Transverse colon (tissue), 4 donors: ENCODE data around the gene PRKCE. TPM values are rescaled to one million over a fixed set of nuclear protein-coding genes. Genes with fewer than 3 reads are reported as not detected.

Source experiments
- DNase-seq: peaks from one replicate; pipeline ENCODE4 v3.0.0-alpha.2; 2019
- H3K27ac ChIP-seq, 4 donors: fragments of 200-600 bp; sonication (generic); 2 replicates each; pipeline ENCODE4 v1.5.1; 2016 to 2018; ENCODE audit warnings: inconsistent platforms in 4 of 4
- H3K27me3 ChIP-seq: fragments of 200-600 bp; sonication (generic); 2 replicates; pipeline ENCODE4 v1.5.1; 2017; ENCODE audit warnings: inconsistent platforms
- H3K36me3 ChIP-seq, 4 donors: fragments of 200-600 bp; sonication (generic); 2 replicates each; pipeline ENCODE4 v1.5.1; 2017 to 2019; ENCODE audit warnings: inconsistent platforms in 4 of 4
- H3K4me1 ChIP-seq, 4 donors: fragments of 200-600 bp; sonication (generic); 2 replicates each; pipeline ENCODE4 v1.5.1; 2017 to 2020; ENCODE audit warnings: inconsistent platforms in 4 of 4
- H3K4me3 ChIP-seq, 4 donors: fragments of 200-600 bp; sonication (generic); 1 replicate in 1 of 4; 2 replicates in 3 of 4; pipeline versions ENCODE4 v1.5.1 to v1.6.1; 2017 to 2019; ENCODE audit warnings: inconsistent platforms in 4 of 4
- H3K9me3 ChIP-seq, 2 donors: fragments of 200-600 bp; sonication (generic); 2 replicates each; pipeline ENCODE4 v1.5.1; 2017 to 2019; ENCODE audit warnings: inconsistent platforms in 2 of 2
- EP300 ChIP-seq: sonication (generic); formaldehyde crosslinking; IDR thresholded peaks from one replicate; pipeline ENCODE4 v1.6.1; 2017; ENCODE audit warnings: antibody characterized with exemption, low read depth
- POLR2A ChIP-seq: fragments of 450-650 bp; IDR thresholded peaks from one replicate; pipeline ENCODE4 v1.6.1; 2016; ENCODE audit warnings: antibody characterized with exemption, mild to moderate bottlenecking, moderate library complexity
- POLR2AphosphoS5 ChIP-seq, 3 donors: sonication (generic); formaldehyde crosslinking; IDR thresholded peaks; one replicate each; pipeline ENCODE4 v1.6.1; 2016; ENCODE audit warnings: antibody characterized with exemption in 3 of 3
- WGBS, 2 donors: methylation state at CpG; one replicate each; pipeline ENCODE4 v1.1.5; 2018; ENCODE audit warnings: low coverage in 1 of 2; 5-methylcytosine and 5-hydroxymethylcytosine counted together
- in situ Hi-C, 4 donors: fragments of 200-750 bp; cut with MboI; loops; one replicate each; pipeline versions ENCODE4 v1.15.0 to v1.15.1; 2017; ENCODE audit warnings: low sequenced_read_pairs in 3 of 4, low pct_ligation_motif_present in 1 of 4, low pct_unique_long_range_greater_than_20kb in 1 of 4
- intact Hi-C: fragments of 100-400 bp; cut with DNase I; formaldehyde crosslinking; loops from one replicate; pipeline ENCODE4 v1.15.1; 2023; ENCODE audit warnings: low total_unique reads
- total RNA-seq, 4 donors: library from RNA; depleted of rRNA; stranded (reverse); fragments of >200 nt; gene quantifications; one replicate each; pipeline ENCODE4 v1.1.0, GENCODE V29; 2016
- TF ChIP-seq, protein P1 (sequence below), 5 experiments: fragments of 200-600 bp in 3 of 5; fragments of 450-650 bp in 2 of 5; sonication (generic) in 3 of 5; IDR thresholded peaks; 1 replicate in 2 of 5; 2 replicates in 3 of 5; pipeline ENCODE4 v1.5.1; 2016 to 2017; ENCODE audit warnings: antibody characterized with exemption in 5 of 5, inconsistent platforms in 3 of 5, mild to moderate bottlenecking in 2 of 5, moderate library complexity in 1 of 5

PRKCE gene
- total RNA-seq, 4 donors from 2014 or later: 8.6 to 20.6 (median 11.3) TPM

GRCh38 chr2:46225150-46225625 is 573.7 kb downstream of the PRKCE start:
- H3K27me3 ChIP-seq: no peaks in the 10 kb centered on the region
- in situ Hi-C loops: no loop called here
- no peaks in the 10 kb centered on the region for H3K36me3 ChIP-seq
- H3K4me3 ChIP-seq: no peak overlapping the region
- H3K27ac ChIP-seq: peak overlapping the region; percentile 1 to 41 (median 38)
- peaks cover 0 to 11% (median 5%) of the 10 kb centered on the region in 4 donors for H3K4me1 ChIP-seq
- TF ChIP-seq POLR2AphosphoS5 (IDR thresholded peaks at IDR 0.05) (no peak), POLR2A (no peak), EP300 (no peak)
- TF ChIP-seq, protein P1, sequence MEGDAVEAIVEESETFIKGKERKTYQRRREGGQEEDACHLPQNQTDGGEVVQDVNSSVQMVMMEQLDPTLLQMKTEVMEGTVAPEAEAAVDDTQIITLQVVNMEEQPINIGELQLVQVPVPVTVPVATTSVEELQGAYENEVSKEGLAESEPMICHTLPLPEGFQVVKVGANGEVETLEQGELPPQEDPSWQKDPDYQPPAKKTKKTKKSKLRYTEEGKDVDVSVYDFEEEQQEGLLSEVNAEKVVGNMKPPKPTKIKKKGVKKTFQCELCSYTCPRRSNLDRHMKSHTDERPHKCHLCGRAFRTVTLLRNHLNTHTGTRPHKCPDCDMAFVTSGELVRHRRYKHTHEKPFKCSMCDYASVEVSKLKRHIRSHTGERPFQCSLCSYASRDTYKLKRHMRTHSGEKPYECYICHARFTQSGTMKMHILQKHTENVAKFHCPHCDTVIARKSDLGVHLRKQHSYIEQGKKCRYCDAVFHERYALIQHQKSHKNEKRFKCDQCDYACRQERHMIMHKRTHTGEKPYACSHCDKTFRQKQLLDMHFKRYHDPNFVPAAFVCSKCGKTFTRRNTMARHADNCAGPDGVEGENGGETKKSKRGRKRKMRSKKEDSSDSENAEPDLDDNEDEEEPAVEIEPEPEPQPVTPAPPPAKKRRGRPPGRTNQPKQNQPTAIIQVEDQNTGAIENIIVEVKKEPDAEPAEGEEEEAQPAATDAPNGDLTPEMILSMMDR (IDR thresholded peaks at IDR 0.05): no peak
- 88 to 95% methylated on average over 2 of the region's 2 CpGs for WGBS, 2 donors
- no peaks in the 10 kb centered on the region for H3K9me3 ChIP-seq
- no peak for DNase-seq
- intact Hi-C loops: no loop called here

- in situ Hi-C loops: no loop called here
- H3K36me3 ChIP-seq: no peaks in the 10 kb centered on the region
- H3K9me3 ChIP-seq: no peaks in the 10 kb centered on the region
- H3K4me1 ChIP-seq: peaks cover 0 to 13% (median 5%) of the 10 kb centered on the region in 4 donors
- no peak for DNase-seq
- intact Hi-C loops: no loop called here
- H3K4me3 ChIP-seq: no peak overlapping the region
- WGBS, 2 donors: 59 to 100% methylated on average over 1 of the region's 1 CpG
- no peak overlapping the region for H3K27ac ChIP-seq
- H3K27me3 ChIP-seq: no peaks in the 10 kb centered on the region
- TF ChIP-seq EP300: no peak
These were observed 574.3 kb downstream of the PRKCE start for GRCh38 chr2:46225730-46226129.

GRCh38 chr2:46226620-46227019 is 575.1 kb downstream of the PRKCE start:
- in situ Hi-C loops (no loop called here), intact Hi-C loops (no loop called here)
- Histone ChIP-seq H3K27ac (no peak overlapping the region), H3K27me3 (no peaks in the 10 kb centered on the region), H3K9me3 (no peaks in the 10 kb centered on the region), H3K4me1 (peaks cover 0 to 13% (median 5%) of the 10 kb centered on the region in 4 donors), H3K4me3 (no peak overlapping the region), H3K36me3 (no peaks in the 10 kb centered on the region)
- no peak for DNase-seq
- 77 to 90% methylated on average over 6 of the region's 6 CpGs for WGBS, 2 donors
- TF ChIP-seq POLR2AphosphoS5 (IDR thresholded peaks at IDR 0.05) (no peak), EP300 (no peak), POLR2A (no peak)
- TF ChIP-seq, protein P1 (IDR thresholded peaks at IDR 0.05): no peak

- WGBS, 2 donors: 73 to 76% methylated on average over 3 of the region's 3 CpGs
- in situ Hi-C loops: no loop called here
- TF ChIP-seq POLR2AphosphoS5 (IDR thresholded peaks at IDR 0.05): no peak
- TF ChIP-seq, protein P1 (IDR thresholded peaks at IDR 0.05): no peak
- TF ChIP-seq EP300: no peak
- TF ChIP-seq POLR2A: no peak
These were observed 575.5 kb downstream of the PRKCE start for GRCh38 chr2:46227022-46227421.

DNA sequence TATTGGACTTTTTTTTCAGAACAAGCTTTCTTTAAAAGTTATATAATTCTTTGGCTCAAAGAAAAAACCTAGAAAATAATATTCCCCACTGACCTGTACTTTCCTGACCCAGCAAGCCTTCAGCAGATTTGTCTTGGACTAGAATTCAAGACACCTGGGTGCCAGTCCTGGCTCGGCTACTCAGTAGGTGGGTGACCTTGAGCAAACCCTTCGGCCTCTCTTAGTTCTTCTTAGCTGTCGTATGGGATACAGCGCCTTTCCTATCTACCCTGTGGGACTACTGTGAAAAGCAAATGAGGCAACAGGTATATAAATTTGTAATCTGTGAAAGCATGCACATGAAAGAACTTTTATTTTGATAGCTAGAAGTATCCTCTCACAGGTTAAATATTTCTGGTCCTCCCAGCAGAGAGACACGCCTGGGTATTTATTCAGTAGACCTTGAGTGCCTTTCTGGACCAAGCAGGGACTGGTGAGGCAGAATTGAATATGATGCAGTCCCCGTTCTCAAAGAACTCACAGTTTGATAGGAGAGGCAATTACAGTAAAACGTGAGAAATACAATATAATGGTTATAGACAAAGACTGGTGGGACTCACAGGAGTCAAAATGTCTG is 576.3 kb downstream of the PRKCE start:
- TF ChIP-seq POLR2A: no peak
- TF ChIP-seq POLR2AphosphoS5 (IDR thresholded peaks at IDR 0.05): no peak
- TF ChIP-seq, protein P1 (IDR thresholded peaks at IDR 0.05): no peak
- no peak for TF ChIP-seq EP300
- in situ Hi-C loops: no loop called here
- Histone ChIP-seq H3K4me1 (peaks cover 0 to 13% (median 5%) of the 10 kb centered on the region in 4 donors), H3K9me3 (no peaks in the 10 kb centered on the region), H3K27me3 (no peaks in the 10 kb centered on the region), H3K27ac (no peak overlapping the region), H3K36me3 (no peaks in the 10 kb centered on the region), H3K4me3 (no peak overlapping the region)
- no peak for DNase-seq
- intact Hi-C loops: no loop called here
- WGBS, 2 donors: 84 to 96% methylated on average over 5 to 7 of the region's 7 CpGs

More at GRCh38 chr2:46227022-46227421, 575.5 kb downstream of the PRKCE start:
- no peak overlapping the region for H3K4me3 ChIP-seq
- DNase-seq: no peak
- H3K27ac ChIP-seq: no peak overlapping the region
- intact Hi-C loops: no loop called here
- H3K9me3 ChIP-seq: no peaks in the 10 kb centered on the region
- no peaks in the 10 kb centered on the region for H3K27me3 ChIP-seq
- no peaks in the 10 kb centered on the region for H3K36me3 ChIP-seq
- H3K4me1 ChIP-seq: peaks cover 0 to 13% (median 5%) of the 10 kb centered on the region in 4 donors
